Activated CD4-positive, alpha-beta T cell treated with anti-CD3 and anti-CD28 coated beads for 36 hours (primary cell): ENCODE measurements around the gene FHOD3. TPM values are rescaled to one million over a fixed set of nuclear protein-coding genes. Genes with fewer than 3 reads are reported as not detected.

Experiments
- ATAC-seq: fragments of 200-7000 bp; cut with Tn5 transposase; one replicate; pipeline ENCODE4 v1.10.0; 2021; ENCODE audit warnings: mild to moderate bottlenecking, moderate library complexity
- CTCF ChIA-PET: fragments of 350-600 bp; sonication (Branson Sonifier 250); formaldehyde crosslinking; loops from one replicate; lab custom pipeline; 2021; ENCODE audit warnings: antibody characterized with exemption; lab: Charles Lee
- POLR2A ChIA-PET: fragments of 350-600 bp; sonication (Branson Sonifier 250); formaldehyde crosslinking; loops from one replicate; lab custom pipeline; 2021; ENCODE audit warnings: antibody characterized with exemption, inconsistent platforms; lab: Charles Lee
- DNase-seq: peaks from one replicate; pipeline ENCODE4 v3.0.0-alpha.2; 2020
- H3K27ac Mint-ChIP-seq: one replicate; pipeline ENCODE4 v1.8.0; 2021; ENCODE audit warnings: mixed read lengths
- H3K27me3 Mint-ChIP-seq: one replicate; pipeline ENCODE4 v1.8.0; 2021; ENCODE audit warnings: mixed read lengths
- H3K36me3 Mint-ChIP-seq: one replicate; pipeline ENCODE4 v1.8.0; 2021; ENCODE audit warnings: low read depth, mixed read lengths
- H3K4me1 Mint-ChIP-seq: one replicate; pipeline ENCODE4 v1.8.0; 2021; ENCODE audit warnings: mixed read lengths
- H3K4me3 Mint-ChIP-seq: one replicate; pipeline ENCODE4 v1.8.0; 2021; ENCODE audit warnings: mild to moderate bottlenecking, moderate library complexity, mixed read lengths
- H3K9me3 Mint-ChIP-seq: one replicate; pipeline ENCODE4 v1.8.0; 2021; ENCODE audit warnings: low read depth, mixed read lengths
- intact Hi-C, 2 experiments: fragments of 100-400 bp; cut with DNase I in 1 of 2; cut with micrococcal nuclease in 1 of 2; formaldehyde crosslinking; loops; one replicate each; pipeline versions ENCODE4 v1.14.2 to v1.15.1; 2022 to 2024; cut with DNase I, micrococcal nuclease
- total RNA-seq, 2 experiments: library from RNA; stranded (reverse); gene quantifications; one replicate each; pipeline ENCODE4 v1.2.3, GENCODE V29; 2021

FHOD3 gene
- total RNA-seq, 2 experiments from 2014 or later, result not detected

DNA sequence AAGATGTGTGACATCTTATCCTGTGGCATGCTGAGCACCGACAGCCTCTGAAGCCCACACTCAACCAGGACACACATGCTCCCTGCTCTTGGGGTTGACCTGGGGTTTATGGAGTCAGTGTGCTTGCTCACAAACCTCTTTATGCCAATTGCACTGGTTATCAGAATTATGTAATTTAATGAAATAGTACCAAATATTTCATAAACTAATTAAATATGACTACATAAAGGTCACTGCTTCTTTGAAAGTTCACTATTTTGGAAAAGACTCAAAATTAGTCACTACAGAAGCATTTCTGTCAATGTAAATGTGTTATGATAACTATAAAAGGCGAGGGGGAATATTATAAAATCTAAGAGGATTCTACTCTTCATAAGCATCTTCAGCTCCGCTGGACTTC lies 76.7 kb downstream of the FHOD3 start:
- ATAC-seq (no peak), DNase-seq (no peak)
- CTCF ChIA-PET, result no interaction called here
- Mint-ChIP-seq H3K9me3 (no peaks in the 10 kb centered on the region), H3K4me1 (no peaks in the 10 kb centered on the region), H3K27ac (no peak overlapping the region), H3K4me3 (no peak overlapping the region), H3K27me3 (peaks cover 29% of the 10 kb centered on the region), H3K36me3 (no peaks in the 10 kb centered on the region)
- intact Hi-C loops, result no loop called here
- POLR2A ChIA-PET, result no interaction called here

DNA sequence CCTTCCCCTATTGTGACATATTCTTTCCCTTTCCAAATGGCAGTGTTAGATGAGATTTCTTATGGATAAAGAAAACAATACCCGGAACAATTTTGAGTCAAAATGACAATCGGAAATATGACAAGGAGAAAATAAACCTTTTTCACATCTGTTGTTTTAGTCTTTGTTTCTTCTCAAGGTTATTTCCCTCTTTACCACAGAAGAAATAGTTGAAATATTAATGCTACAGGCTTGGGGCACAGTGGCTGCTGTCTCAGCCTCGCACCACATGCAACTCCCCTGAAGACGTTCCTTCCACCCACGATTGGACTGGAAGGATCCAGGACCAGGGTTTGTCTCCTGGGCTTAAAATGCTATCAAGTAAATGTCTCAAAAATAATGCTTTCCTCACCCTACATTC lies 77.6 kb downstream of the FHOD3 start:
- CTCF ChIA-PET, result no interaction called here

DNA sequence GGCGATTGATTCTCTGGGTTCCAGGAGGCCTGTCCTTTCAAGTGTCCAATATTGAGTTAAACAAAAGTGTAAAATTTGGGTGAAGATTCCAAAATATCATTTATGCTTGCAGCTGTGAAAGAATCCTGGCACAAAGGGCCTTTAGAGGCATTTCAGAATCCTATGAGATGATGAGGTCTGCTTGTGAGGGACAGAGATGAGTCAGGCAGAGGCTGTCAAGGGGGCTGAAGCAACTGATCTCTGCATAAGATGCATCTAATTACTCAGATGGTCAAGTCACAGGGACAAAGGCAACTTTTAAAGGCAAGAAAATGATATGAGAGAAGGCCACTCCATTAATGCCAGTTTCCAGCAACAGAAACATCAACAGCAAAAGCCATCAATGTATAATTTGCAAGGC lies 78.8 kb downstream of the FHOD3 start:
- ChIA-PET POLR2A (no interaction called here), CTCF (interaction anchor here (0.6 kb wide), 1 partner anchor 381 kb away, joined by 3 read pairs; no protein-coding TSS in a partner anchor)
- intact Hi-C loops, result no loop called here
- Mint-ChIP-seq H3K4me3 (no peak overlapping the region), H3K9me3 (no peaks in the 10 kb centered on the region), H3K36me3 (no peaks in the 10 kb centered on the region), H3K27me3 (peaks cover 27% of the 10 kb centered on the region), H3K27ac (no peak overlapping the region), H3K4me1 (no peaks in the 10 kb centered on the region)
- DNase-seq, result no peak
- ATAC-seq, result no peak

More for the DNA sequence above, 77.6 kb downstream of the FHOD3 start:
- Mint-ChIP-seq H3K4me3 (no peak overlapping the region), H3K27me3 (peaks cover 29% of the 10 kb centered on the region), H3K9me3 (no peaks in the 10 kb centered on the region), H3K36me3 (no peaks in the 10 kb centered on the region), H3K27ac (no peak overlapping the region), H3K4me1 (no peaks in the 10 kb centered on the region)
- intact Hi-C loops, result no loop called here
- no peak for ATAC-seq
- DNase-seq, result no peak
- POLR2A ChIA-PET, result no interaction called here

DNA sequence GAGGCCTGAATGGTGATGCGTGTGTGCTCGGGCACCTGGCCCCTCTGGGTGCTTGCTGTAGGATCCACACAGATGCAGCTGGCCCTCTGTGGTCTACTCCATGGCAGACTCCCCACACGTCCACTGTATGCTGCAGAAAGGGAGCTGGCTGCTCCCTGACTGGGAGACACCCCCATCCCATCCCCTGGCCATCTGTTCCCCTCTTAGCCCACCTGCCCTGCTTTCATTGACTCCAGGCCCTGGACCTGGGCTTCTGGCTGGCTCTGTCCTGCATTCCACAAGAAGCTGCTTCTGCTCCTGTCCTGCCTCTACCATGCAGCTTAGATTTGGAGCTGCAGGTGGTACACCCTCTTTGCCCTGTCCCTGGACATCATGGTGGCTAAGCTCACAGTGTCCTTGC lies 80.1 kb downstream of the FHOD3 start:
- H3K9me3 Mint-ChIP-seq, result no peaks in the 10 kb centered on the region
- DNase-seq, result no peak
- H3K4me3 Mint-ChIP-seq, result no peak overlapping the region
- H3K27ac Mint-ChIP-seq, result no peak overlapping the region
- H3K36me3 Mint-ChIP-seq, result no peaks in the 10 kb centered on the region
- CTCF ChIA-PET, result no interaction called here
- intact Hi-C loops, result no loop called here
- H3K27me3 Mint-ChIP-seq, result peaks cover 21% of the 10 kb centered on the region
- no peak for ATAC-seq
- POLR2A ChIA-PET, result no interaction called here
- no peaks in the 10 kb centered on the region for H3K4me1 Mint-ChIP-seq

DNA sequence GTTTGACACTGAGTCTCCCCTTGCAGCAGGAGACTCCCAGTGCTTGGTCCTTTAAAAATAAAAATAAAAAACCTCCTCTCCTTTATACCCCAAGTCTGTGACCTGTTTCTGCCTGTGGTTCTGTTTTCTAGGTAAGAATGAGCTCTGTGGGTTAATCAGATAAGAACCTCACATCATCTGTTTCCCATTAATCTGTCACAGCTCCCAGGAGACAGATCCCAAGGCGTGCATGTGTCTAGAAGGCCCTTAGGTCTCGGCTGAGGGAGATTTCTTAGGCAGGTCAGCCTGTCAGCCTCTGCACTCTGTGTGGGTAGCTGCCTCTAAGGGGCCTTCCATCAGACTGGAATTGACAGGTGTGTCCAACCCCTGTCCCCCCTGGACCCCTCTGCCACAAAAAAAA lies 80.7 kb downstream of the FHOD3 start:
- no peak for DNase-seq
- ChIA-PET CTCF (no interaction called here), POLR2A (no interaction called here)
- Mint-ChIP-seq H3K4me3 (no peak overlapping the region), H3K27me3 (peaks cover 15% of the 10 kb centered on the region), H3K9me3 (no peaks in the 10 kb centered on the region), H3K27ac (no peak overlapping the region), H3K4me1 (no peaks in the 10 kb centered on the region), H3K36me3 (no peaks in the 10 kb centered on the region)
- ATAC-seq, result no peak
- intact Hi-C loops, result no loop called here

DNA sequence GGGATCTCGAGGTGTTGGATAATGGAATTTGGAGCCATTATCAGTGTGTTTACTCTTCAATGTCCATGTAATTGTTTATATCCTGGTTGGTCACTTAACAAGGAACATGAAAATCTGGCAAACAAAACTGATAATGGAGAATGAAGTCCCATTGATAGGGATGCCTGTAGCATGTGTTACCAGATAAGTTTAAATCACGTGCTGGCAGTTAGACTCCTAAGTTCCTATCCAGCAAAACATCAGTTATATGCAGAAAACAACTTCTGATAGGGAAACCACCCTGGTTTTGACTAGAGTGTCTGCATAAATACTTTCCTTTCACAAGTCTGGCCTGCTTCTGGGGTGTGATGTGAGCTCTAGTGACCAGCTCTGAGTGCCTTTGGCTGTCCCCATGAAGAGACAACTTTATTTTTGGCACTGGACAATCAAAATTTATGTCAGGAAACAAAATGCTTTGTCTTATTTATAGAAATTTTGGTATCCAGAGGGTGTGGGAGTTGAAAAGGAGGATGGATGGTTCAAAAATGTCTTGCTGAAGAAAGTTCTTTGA lies 82.0 kb downstream of the FHOD3 start:
- DNase-seq (no peak), ATAC-seq (no peak)
- ChIA-PET CTCF (no interaction called here), POLR2A (no interaction called here)
- H3K36me3 Mint-ChIP-seq, result no peaks in the 10 kb centered on the region
- peaks cover 9% of the 10 kb centered on the region for H3K27me3 Mint-ChIP-seq
- no peaks in the 10 kb centered on the region for H3K4me1 Mint-ChIP-seq
- no peak overlapping the region for H3K27ac Mint-ChIP-seq
- no peaks in the 10 kb centered on the region for H3K9me3 Mint-ChIP-seq
- no peak overlapping the region for H3K4me3 Mint-ChIP-seq
- intact Hi-C loops, result no loop called here

DNA sequence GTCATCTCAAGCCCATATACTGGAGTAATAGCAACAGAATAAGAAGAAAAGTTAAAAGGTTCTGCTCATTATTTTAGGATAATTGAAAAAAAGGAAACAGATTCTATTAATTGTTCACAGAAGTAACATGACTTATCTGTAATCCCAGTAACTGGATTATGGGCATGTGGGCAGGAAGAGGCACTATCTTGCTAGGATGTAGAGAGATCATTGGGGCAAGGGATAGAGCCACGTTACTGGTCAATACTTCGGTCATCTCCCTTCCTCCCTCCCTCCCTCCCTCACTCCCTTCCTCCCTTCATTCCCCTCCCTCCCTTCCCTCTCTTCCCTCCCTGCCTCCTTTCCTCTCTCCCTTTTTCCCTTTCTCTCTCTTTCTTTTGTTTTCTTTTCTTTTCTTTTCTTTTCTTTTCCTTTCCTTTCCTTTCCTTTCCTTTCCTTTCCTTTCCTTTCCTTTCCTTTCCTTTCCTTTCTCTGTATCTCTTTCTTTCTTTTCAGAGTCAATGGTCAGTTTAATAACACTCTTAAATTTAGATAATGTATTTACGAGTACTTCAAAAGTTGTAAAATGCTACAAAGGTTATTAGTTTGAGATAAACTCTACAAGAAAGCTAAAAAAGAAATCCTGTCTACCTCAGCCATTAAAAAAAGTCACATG lies 82.8 kb downstream of the FHOD3 start:
- Mint-ChIP-seq H3K27me3 (peaks cover 9% of the 10 kb centered on the region), H3K9me3 (no peaks in the 10 kb centered on the region), H3K4me3 (no peak overlapping the region), H3K36me3 (no peaks in the 10 kb centered on the region), H3K27ac (no peak overlapping the region), H3K4me1 (no peaks in the 10 kb centered on the region)
- DNase-seq, result no peak
- intact Hi-C loops, result no loop called here
- no peak for ATAC-seq
- ChIA-PET POLR2A (no interaction called here), CTCF (no interaction called here)

DNA sequence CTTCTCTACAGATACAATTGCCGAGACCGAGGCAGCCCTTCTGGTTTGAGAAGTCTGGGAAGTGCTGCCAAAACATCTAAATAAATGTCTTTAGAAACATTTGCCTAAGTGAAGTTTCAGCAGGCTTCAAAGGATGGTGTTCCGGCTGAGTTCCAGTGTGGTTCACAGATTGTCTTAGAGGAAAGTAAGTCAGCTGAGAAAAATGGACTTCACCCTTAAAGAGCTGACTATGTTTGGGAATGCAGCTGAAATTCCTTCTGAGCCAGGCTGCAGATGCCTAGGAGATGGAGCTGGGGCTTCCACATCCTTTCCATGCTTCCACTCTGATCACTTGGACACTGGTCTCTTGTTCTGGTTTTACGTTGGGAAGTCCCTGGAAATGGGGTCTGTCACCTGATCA lies 83.6 kb downstream of the FHOD3 start:
- ChIA-PET CTCF (interaction anchor here (0.9 kb wide), 1 partner anchor 97 kb away, joined by 3 read pairs; no protein-coding TSS in a partner anchor), POLR2A (no interaction called here)

DNA sequence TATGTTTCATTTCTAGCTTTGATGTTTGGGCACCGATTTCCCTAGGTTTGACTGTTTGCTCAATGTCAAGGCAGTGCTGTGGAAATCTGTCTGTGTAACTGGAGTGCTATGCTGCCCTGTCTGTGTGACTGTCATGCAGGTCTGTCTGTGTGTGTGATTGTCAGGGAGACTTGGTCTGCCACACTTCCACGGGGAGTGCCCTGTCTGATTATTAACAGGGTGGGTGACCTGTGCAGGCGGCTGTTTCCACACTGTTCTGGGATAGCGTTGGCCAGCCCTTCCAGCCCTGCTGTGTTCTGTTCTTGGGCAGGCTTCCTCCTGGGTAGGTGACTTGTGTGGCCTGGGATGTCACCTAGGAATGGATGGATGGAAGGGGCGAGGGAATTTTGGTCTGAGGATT lies 85.3 kb downstream of the FHOD3 start:
- Mint-ChIP-seq H3K27me3 (peaks cover 8% of the 10 kb centered on the region), H3K4me1 (no peaks in the 10 kb centered on the region), H3K27ac (no peak overlapping the region), H3K36me3 (no peaks in the 10 kb centered on the region), H3K9me3 (no peaks in the 10 kb centered on the region), H3K4me3 (no peak overlapping the region)
- DNase-seq (no peak), ATAC-seq (no peak)
- intact Hi-C loops, result no loop called here
- ChIA-PET POLR2A (no interaction called here), CTCF (no interaction called here)

More for the DNA sequence above, 83.6 kb downstream of the FHOD3 start:
- Mint-ChIP-seq H3K4me1 (no peaks in the 10 kb centered on the region), H3K36me3 (no peaks in the 10 kb centered on the region), H3K27ac (no peak overlapping the region), H3K9me3 (no peaks in the 10 kb centered on the region), H3K4me3 (no peak overlapping the region), H3K27me3 (peaks cover 9% of the 10 kb centered on the region)
- intact Hi-C loops, result no loop called here
- DNase-seq (no peak), ATAC-seq (no peak)

DNA sequence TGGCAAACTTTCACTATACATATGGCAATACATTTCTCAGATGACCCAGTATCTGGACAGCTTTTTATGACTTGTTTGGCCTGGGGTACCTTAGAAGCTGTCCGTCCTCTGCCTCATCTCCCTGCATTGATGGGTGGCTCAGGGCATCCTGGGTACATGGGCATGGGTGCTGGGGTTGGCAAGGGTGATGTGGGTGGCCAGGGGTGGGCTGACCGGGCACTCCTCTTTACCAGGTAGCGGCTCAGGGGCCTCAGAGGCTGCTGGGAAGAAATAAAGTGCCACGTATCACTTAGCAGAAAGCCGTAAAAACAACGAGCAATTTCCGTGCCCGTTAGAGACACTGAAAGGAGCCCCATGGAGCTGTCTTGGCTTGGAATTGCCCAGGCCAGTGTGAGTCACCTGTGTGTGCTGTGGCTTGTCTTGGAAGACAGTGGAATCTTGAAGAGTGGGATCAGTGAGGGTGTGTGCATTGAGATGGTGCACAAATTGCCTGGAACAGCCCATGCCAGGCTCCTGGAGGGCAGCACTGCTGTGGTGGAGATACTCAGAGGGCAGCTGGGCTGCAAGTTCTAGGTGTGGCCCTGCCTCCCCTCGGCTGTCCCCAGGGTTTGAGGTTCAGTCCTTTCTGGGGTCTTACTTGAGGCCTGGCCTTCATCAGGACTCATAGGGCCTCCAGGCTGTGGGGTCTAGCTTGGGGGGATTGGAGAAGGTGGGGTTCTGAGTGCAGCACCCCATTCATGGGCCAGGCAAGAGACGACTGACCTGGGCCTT lies 88.8 kb downstream of the FHOD3 start:
- Mint-ChIP-seq H3K9me3 (no peaks in the 10 kb centered on the region), H3K4me3 (no peak overlapping the region), H3K4me1 (no peaks in the 10 kb centered on the region), H3K27ac (no peak overlapping the region), H3K36me3 (no peaks in the 10 kb centered on the region), H3K27me3 (peaks cover 3% of the 10 kb centered on the region)
- ATAC-seq, result no peak
- intact Hi-C loops, result no loop called here
- ChIA-PET POLR2A (no interaction called here), CTCF (interaction anchor here (0.5 kb wide), 1 partner anchor 16 kb away, joined by 3 read pairs; no protein-coding TSS in a partner anchor)
- DNase-seq, result no peak

DNA sequence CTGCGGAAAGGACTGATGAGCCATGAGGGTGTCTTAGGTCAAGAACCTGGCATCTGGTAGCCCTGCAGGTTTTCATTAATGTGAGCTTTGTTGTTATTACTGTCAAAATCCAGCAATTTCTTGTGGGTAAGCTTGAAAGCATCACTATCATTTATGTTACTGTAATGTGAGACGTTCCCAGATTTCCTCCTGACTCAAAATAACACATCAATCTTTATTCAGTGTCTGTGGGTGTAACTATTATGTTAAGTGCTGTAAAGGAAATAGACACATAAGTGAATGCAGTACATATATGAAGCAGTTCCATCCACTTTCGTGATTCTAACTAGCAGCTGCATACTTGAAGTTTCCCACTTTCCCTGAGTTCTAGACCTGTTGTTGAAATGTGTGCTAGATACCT lies 89.8 kb downstream of the FHOD3 start:
- no peak overlapping the region for H3K27ac Mint-ChIP-seq

DNA sequence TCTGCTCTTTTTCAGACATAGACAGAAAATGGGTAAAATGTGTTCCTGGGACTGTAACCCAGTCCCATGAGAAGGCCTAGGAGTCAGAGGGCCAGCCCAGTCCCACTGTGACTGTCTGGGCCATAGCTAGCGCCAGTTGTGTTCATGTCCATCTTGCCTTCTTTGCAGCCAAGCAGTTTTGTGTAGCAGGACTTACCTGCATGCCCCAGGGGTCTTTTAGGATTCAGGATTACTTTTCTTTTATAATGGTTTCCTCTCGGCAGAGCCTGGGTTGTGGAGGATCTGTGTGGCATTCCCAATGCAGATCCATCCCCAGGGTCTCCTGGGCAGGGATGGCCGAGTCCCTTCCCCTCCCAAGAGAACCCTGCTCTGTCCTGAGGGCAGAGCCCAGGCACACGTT lies 90.8 kb downstream of the FHOD3 start:
- H3K9me3 Mint-ChIP-seq, result no peaks in the 10 kb centered on the region
- H3K4me1 Mint-ChIP-seq, result no peaks in the 10 kb centered on the region
- ATAC-seq (no peak), DNase-seq (no peak)
- ChIA-PET POLR2A (no interaction called here), CTCF (no interaction called here)
- H3K27ac Mint-ChIP-seq, result no peak overlapping the region
- intact Hi-C loops, result no loop called here
- no peaks in the 10 kb centered on the region for H3K36me3 Mint-ChIP-seq
- no peak overlapping the region for H3K4me3 Mint-ChIP-seq
- H3K27me3 Mint-ChIP-seq, result no peaks in the 10 kb centered on the region

More for the DNA sequence above, 89.8 kb downstream of the FHOD3 start:
- intact Hi-C loops, result no loop called here
- ATAC-seq (no peak), DNase-seq (no peak)
- Mint-ChIP-seq H3K27me3 (no peaks in the 10 kb centered on the region), H3K9me3 (no peaks in the 10 kb centered on the region), H3K36me3 (no peaks in the 10 kb centered on the region), H3K4me1 (no peaks in the 10 kb centered on the region), H3K4me3 (no peak overlapping the region)
- ChIA-PET POLR2A (no interaction called here), CTCF (interaction anchor here (0.5 kb wide), 1 partner anchor 17 kb away, joined by 3 read pairs; no protein-coding TSS in a partner anchor)
